A673 (cell line): ENCODE measurements around the gene SOD2. TPM values are rescaled to one million over a fixed set of nuclear protein-coding genes. Genes with fewer than 3 reads are reported as not detected.

Experiments used
- BruUV-seq: library from RNA; stranded (reverse); fragments of 400-500 nt; replicated peaks from 2 replicates; lab custom pipeline; 2021; lab: Mats Ljungman, UMichigan
- CTCF ChIA-PET: fragments of 300-600 bp; sonication (Branson Sonifier 250); formaldehyde crosslinking; loops from one replicate; lab custom pipeline; 2022; ENCODE audit warnings: antibody characterized with exemption; lab: Charles Lee
- POLR2A ChIA-PET: fragments of 300-600 bp; sonication (Branson Sonifier 250); formaldehyde crosslinking; loops from one replicate; lab custom pipeline; 2022; ENCODE audit warnings: antibody characterized with exemption; ENCODE audit not compliant: low non-redundant PET; lab: Charles Lee
- DNase-seq: peaks from one replicate; pipeline ENCODE4 v3.0.0-alpha.2; 2015; ENCODE audit warnings: low spot score
- H3K27ac ChIP-seq: fragments of 200-600 bp; sonication (generic); 2 replicates; pipeline ENCODE4 v1.5.1; 2016; ENCODE audit warnings: mixed run types, low read depth, mild to moderate bottlenecking, mixed read lengths, antibody characterized with exemption, low read length; ENCODE audit not compliant: poor library complexity, severe bottlenecking
- H3K27me3 ChIP-seq: fragments of 200-600 bp; sonication (generic); replicated peaks from 2 replicates; pipeline ENCODE4 v1.6.1; 2017; ENCODE audit warnings: mixed run types, low read depth, mild to moderate bottlenecking, mixed read lengths, antibody characterized with exemption, low read length; ENCODE audit not compliant: insufficient read depth, poor library complexity
- H3K36me3 ChIP-seq: fragments of 200-600 bp; sonication (generic); 2 replicates; pipeline ENCODE4 v1.6.1; 2016; ENCODE audit warnings: mixed run types, mild to moderate bottlenecking, mixed read lengths, antibody characterized with exemption, low read length; ENCODE audit not compliant: insufficient read depth, poor library complexity, severe bottlenecking
- H3K4me1 ChIP-seq: fragments of 200-600 bp; sonication (generic); 2 replicates; pipeline ENCODE4 v1.6.1; 2017; ENCODE audit warnings: mixed run types, mild to moderate bottlenecking, mixed read lengths, antibody characterized with exemption, low read length; ENCODE audit not compliant: insufficient read depth, poor library complexity, severe bottlenecking
- H3K4me3 ChIP-seq: fragments of 200-600 bp; sonication (generic); 2 replicates; pipeline ENCODE4 v1.5.1; 2016; ENCODE audit warnings: low read depth, mixed run types, mild to moderate bottlenecking, mixed read lengths, low read length; ENCODE audit not compliant: poor library complexity, severe bottlenecking
- H3K9me3 ChIP-seq: fragments of 200-600 bp; sonication (generic); 2 replicates; pipeline ENCODE4 v1.6.1; 2016; ENCODE audit warnings: mixed run types, low read depth, mild to moderate bottlenecking, mixed read lengths, antibody characterized with exemption, low read length; ENCODE audit not compliant: poor library complexity, severe bottlenecking
- EZH2 ChIP-seq: fragments of 200-600 bp; sonication (generic); IDR thresholded peaks from 2 replicates; pipeline ENCODE4 v1.6.1; 2017; ENCODE audit warnings: borderline replicate concordance, low read depth, mild to moderate bottlenecking, mixed read lengths, antibody characterized with exemption, low read length; ENCODE audit not compliant: poor library complexity, severe bottlenecking
- intact Hi-C: fragments of 100-400 bp; cut with micrococcal nuclease; formaldehyde crosslinking; loops from one replicate; pipeline ENCODE4 v1.10.0; 2022; ENCODE audit not compliant: unreplicated experiment
- total RNA-seq: library from RNA; stranded (reverse); gene quantifications from 2 replicates; pipeline ENCODE4 v1.2.3, GENCODE V29; 2021
- TF ChIP-seq, protein P1 (sequence below): fragments of 300-800, 200-600 bp; sonication (generic); conservative IDR thresholded peaks from 2 replicates; pipeline ENCODE4 v1.5.1; 2017; ENCODE audit warnings: low read depth, mild to moderate bottlenecking, antibody characterized with exemption, low read length, moderate library complexity, mixed read lengths

Gene SOD2
- total RNA-seq, 1 experiment from 2014 or later, result 159 TPM

- TF ChIP-seq, protein P1, sequence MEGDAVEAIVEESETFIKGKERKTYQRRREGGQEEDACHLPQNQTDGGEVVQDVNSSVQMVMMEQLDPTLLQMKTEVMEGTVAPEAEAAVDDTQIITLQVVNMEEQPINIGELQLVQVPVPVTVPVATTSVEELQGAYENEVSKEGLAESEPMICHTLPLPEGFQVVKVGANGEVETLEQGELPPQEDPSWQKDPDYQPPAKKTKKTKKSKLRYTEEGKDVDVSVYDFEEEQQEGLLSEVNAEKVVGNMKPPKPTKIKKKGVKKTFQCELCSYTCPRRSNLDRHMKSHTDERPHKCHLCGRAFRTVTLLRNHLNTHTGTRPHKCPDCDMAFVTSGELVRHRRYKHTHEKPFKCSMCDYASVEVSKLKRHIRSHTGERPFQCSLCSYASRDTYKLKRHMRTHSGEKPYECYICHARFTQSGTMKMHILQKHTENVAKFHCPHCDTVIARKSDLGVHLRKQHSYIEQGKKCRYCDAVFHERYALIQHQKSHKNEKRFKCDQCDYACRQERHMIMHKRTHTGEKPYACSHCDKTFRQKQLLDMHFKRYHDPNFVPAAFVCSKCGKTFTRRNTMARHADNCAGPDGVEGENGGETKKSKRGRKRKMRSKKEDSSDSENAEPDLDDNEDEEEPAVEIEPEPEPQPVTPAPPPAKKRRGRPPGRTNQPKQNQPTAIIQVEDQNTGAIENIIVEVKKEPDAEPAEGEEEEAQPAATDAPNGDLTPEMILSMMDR, result no peak
- no peak for TF ChIP-seq EZH2
- Histone ChIP-seq H3K36me3 (no peaks in the 10 kb centered on the region), H3K27me3 (no peaks in the 10 kb centered on the region), H3K27ac (no peak overlapping the region), H3K9me3 (no peaks in the 10 kb centered on the region), H3K4me1 (no peaks in the 10 kb centered on the region), H3K4me3 (no peak overlapping the region)
- intact Hi-C loops, result no loop called here
- ChIA-PET CTCF (interaction anchor here (0.6 kb wide), 1 partner anchor 11 kb away, joined by 4 read pairs; no protein-coding TSS in a partner anchor), POLR2A (interaction anchor here (0.6 kb wide), 1 partner anchor 234 kb away, joined by 3 read pairs; no protein-coding TSS in a partner anchor)
- peak; percentile 52 for DNase-seq
- BruUV-seq, result no TSS peak
These were observed 23.4 kb upstream of the SOD2 start for GRCh38 chr6:159716247-159717096.

DNA sequence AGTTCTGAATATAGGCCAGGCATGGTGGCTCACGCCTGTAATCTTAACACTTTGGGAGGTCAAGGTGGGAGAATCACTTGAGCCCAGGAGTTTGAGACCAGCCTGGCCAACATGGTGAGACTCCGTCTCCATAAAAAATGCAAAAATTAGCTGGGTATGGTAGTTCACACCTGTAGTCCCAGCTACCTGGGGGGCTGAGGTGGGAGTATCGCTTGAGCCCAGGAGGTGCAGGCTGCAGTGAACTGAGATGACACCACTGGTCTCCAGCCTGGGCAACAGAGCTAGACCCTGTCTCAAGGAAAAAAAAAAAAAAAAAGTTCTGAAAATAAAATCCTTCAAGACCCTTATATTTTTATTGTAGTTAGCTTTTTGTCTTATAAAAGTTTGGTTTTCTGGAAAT is 22.6 kb upstream of the SOD2 start:
- Histone ChIP-seq H3K27ac (no peak overlapping the region), H3K4me1 (no peaks in the 10 kb centered on the region), H3K4me3 (no peak overlapping the region), H3K9me3 (no peaks in the 10 kb centered on the region), H3K27me3 (no peaks in the 10 kb centered on the region), H3K36me3 (no peaks in the 10 kb centered on the region)
- intact Hi-C loops, result no loop called here
- DNase-seq, result no peak
- no TSS peak for BruUV-seq
- POLR2A ChIA-PET, result interaction anchor here (0.6 kb wide), 1 partner anchor 235 kb away, joined by 3 read pairs; no protein-coding TSS in a partner anchor
- CTCF ChIA-PET, result no interaction called here
- TF ChIP-seq, protein P1, result no peak
- TF ChIP-seq EZH2, result no peak

GRCh38 chr6:159715166-159715565 is 22.1 kb upstream of the SOD2 start:
- intact Hi-C loops, result no loop called here

More at GRCh38 chr6:159715166-159715565, 22.1 kb upstream of the SOD2 start:
- H3K27me3 ChIP-seq, result no peaks in the 10 kb centered on the region
- POLR2A ChIA-PET, result no interaction called here
- no peaks in the 10 kb centered on the region for H3K4me1 ChIP-seq
- no peak for DNase-seq
- BruUV-seq, result no TSS peak
- no peaks in the 10 kb centered on the region for H3K9me3 ChIP-seq
- TF ChIP-seq, protein P1, result no peak
- no peak for TF ChIP-seq EZH2
- no peaks in the 10 kb centered on the region for H3K36me3 ChIP-seq
- CTCF ChIA-PET, result no interaction called here
- no peak overlapping the region for H3K4me3 ChIP-seq
- no peak overlapping the region for H3K27ac ChIP-seq
